CD4-positive, alpha-beta T cell treated with Interleukin-4 for 4 hours (primary cell): ENCODE results near the gene SETD2.
A peak's percentile ranks its signal among the peaks of the same experiment; 100 is the strongest.

Experiments used
- DNase-seq: peaks from one replicate; pipeline ENCODE4 v3.0.0-alpha.2; 2020

The SETD2 gene

DNA sequence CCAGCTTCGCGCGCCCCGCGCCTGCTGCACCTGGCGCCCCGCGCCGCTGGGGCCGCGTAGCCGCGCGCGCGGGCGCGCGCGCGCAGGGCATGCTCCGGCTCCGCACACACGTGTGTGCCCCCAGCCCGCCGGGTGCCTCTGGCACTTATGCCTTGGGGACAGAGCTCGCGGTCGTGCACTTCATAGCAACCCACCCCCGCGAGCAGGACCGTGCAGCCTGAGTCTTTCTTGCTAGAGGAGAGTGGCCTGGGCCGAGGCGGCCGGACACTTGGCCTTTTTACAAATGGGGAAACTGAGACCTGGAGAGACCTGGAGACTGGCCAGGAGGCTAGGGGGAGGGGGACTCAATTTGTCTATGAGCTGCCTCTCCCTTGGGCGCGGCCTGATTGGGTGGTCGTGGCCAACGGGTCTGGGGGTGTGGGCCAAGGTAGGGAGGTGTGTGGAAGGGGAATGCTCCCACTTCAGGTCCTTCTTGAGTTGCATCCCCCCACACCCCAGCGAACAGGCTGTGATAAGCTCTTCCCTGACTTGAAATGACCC is 183.9 kb downstream of the SETD2 start:
- DNase-seq: no peak

GRCh38 chr3:46978985-46979944 is 184.6 kb downstream of the SETD2 start, which contains the start of gene NBEAL2:
TSS of gene NBEAL2 (plus strand) at chr3:46979666. CDS start at chr3:46979862, 196 bp downstream.
- DNase-seq: peak; percentile 96

DNA sequence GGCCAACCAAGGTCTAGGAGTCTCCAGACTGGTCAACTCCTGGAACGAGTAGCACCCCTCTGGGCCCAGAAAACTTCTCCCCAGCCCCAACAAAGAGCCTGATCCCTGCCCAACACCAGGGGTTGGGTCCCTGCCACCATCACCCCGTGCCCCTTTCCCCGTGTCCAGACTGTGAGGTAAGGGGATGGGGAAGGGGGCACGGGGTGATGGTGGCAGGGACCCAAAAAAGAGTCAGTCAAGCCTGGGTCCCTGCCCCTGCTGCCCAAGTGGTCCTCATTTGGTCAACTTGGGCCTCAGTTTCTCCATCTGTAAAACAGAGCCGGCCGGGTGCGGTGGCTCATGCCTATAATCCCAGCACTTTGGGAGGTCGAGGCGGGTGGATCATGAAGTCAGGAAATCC is 185.5 kb downstream of the SETD2 start:
- no peak for DNase-seq

DNA sequence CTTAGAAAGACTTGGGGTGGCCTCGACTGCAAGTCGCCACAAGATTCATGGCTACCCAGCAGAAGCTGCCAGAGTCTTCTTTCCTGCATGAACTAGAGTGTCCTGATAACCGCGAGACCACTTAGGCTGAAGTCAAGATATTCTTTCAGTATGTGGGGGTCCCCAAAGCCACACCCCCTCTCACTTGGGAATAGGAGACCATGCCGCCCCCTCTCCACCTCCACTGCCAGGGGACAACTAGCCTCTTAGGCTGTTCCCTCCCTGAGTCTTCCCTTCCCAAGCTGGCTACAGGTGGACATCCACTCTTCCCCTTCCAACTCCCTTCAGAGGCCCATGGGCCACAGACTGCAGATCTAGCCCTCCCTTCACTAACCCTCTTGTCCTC is 186.1 kb downstream of the SETD2 start:
- DNase-seq: no peak

- peak; percentile 99 for DNase-seq
These were observed 187.4 kb downstream of the SETD2 start, which contains the start of gene CCDC12 for GRCh38 chr3:46976326-46977190. TSS of gene CCDC12 (minus strand) at chr3:46976745. CDS start at chr3:46976732, 13 bp downstream.

DNA sequence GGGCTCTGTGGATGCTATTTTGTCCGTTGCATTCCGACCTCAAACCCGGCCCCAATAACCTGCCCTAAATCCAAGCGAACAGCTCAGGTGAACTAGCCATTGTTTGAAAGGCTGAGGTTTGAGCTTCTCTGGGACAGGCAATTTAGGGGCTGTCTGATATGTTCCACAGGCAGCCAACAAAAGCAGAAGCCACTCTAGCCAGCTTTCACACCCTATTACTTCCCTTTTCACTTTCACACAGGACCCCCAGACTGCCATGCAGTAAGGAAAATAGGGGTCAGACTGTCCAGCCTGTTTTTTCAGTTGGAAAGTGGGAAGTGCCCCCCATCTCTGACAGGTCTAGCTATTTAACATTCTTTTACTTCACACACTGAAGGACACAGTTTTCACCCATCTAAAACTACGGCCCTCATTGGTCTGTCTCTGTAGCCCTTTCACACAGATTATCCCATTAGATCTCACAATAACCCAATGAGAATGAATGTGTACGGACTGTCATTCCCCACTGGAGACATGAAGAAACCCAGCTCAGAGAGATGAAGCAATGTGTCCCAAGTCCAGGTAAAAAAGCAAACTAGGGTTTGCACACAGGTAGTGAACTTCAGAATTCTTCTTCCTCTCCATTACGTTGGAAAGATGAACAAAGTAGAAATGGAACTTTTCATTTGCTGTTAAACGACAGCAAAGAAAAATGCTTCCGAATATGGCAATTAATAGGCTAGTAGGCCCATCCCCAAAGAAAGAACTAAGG is 189.3 kb downstream of the SETD2 start:
- DNase-seq: no peak

- peak; percentile 49 for DNase-seq
These were observed 191.5 kb downstream of the SETD2 start for GRCh38 chr3:46972396-46972795.

GRCh38 chr3:46971742-46972141 is 192.2 kb downstream of the SETD2 start:
- peak; percentile 41 for DNase-seq

DNA sequence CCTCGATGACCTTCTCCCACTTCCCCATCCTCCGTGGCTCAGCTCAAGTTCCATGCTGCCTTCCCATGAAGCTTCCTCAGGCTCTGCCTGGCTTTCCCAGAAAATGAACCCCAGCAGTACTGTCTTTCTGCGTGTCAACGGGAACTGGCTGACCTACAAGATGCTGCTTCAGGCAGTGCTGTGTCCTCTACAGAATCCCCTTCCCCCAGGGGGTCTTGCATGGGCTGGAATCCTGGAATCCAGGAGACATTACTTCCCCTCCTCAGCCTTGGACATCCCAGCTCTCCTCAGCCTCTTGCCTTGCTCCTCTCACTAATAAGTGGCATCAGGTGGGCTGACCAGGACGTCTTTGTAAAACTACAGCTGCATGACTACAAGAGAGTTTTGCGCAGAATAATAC is 192.8 kb downstream of the SETD2 start:
- no peak for DNase-seq

DNA sequence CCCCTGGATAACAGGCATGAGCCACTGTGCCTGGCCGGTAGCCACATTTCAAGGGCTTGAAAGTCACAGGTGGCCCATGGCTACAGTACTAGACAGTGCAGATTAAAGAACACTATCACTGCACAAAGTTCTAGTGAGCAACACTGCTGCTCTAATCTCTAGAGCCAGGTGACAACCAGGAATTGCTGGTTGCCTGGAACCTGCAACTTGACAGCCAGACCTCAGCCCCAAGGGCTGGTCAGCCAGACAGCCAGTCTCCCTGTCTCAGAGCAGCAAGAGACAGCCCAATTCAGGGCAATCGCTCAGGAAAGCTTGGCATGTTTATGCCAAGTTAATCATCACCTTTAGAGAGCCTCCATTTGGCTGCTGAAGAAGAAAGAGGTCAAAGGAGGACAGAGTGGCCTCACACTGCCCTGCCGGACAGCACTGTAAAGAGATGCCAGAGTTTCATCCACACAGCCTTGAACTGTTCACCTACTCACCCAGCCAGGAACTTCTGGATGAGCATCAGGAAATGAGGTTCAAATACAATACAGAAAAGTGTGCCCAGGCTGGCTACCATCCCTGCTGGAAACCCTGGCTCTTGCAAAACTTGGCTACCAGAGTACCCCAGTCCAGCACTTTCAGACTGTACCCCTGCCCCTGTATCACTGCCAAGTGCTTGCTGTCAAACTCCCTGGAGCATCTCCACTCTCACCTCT is 193.4 kb downstream of the SETD2 start:
- no peak for DNase-seq

DNA sequence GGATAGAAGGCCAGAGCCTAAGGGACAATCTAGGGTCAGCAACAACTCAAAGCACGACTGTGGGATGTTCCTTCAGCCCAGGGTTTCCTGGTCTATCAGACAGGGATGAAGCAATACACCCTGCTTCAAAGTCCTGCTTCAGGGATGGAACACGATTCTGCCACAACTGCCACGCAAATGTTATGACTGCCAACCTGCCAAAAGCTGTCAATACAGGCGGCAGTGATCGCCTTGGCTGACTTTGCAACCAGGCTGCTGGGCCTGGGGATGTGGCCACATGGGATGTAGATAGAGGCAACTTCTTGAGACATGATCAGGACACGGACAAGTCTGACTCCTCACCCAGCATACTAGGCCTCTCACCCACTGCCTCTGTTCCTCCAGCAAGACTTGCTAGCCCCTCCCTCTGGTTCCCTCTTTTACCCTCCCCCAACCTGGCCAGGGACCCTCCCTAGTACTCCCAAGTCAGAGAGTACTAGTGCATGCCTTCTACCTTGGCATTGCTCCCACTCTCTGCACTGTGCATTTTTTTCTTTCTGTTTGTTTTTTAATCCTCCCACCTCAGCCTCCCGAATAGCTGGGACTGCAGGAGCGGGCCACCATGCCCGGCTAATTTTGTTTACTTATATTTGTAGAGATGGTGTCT is 195.0 kb downstream of the SETD2 start:
- no peak for DNase-seq

GRCh38 chr3:46966811-46967210 is 197.1 kb downstream of the SETD2 start:
- no peak for DNase-seq
